GM13976 (cell line): ENCODE data around the gene MICAL1.
A peak's percentile ranks its signal among the peaks of the same experiment; 100 is the strongest.

Source experiments
- DNase-seq: peaks from one replicate; pipeline ENCODE4 v3.0.0; 2012; ENCODE audit warnings: low spot score
- in situ Hi-C: fragments of 300-500 bp; cut with MboI; formaldehyde crosslinking; loops from one replicate; pipeline ENCODE4 v1.12.0; 2022; ENCODE audit warnings: low sequenced_read_pairs, mixed read lengths, inconsistent platforms; ENCODE audit not compliant: unreplicated experiment
- TF ChIP-seq, protein P1 (sequence below): IDR thresholded peaks from 2 replicates; pipeline ENCODE4 v1.5.1; 2012; ENCODE audit warnings: borderline replicate concordance, mild to moderate bottlenecking; ENCODE audit not compliant: insufficient read depth; ENCODE audit errors: extremely low read depth, missing control alignments, control extremely low read depth

Gene MICAL1

DNA sequence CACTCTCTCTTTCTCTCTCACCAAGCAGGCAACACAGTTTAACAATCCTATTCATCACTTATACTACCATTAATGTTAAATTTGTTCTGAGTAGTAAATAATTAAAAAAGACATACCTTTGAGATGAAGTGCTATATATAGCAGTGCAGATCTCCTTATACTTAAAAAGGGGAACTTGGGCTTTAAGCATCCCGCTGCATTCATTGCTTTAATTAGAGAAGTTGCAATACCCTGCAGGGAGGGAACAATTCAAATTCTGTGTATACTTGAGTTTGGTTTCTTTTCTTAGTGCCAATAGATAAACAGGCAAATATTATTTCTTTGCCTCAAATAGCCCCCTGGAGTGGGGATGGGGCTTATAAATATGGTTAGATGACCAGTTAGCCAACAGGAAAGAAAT is 38.3 kb upstream of the MICAL1 start:
- no peak for DNase-seq
- in situ Hi-C loops, result no loop called here
- TF ChIP-seq, protein P1, sequence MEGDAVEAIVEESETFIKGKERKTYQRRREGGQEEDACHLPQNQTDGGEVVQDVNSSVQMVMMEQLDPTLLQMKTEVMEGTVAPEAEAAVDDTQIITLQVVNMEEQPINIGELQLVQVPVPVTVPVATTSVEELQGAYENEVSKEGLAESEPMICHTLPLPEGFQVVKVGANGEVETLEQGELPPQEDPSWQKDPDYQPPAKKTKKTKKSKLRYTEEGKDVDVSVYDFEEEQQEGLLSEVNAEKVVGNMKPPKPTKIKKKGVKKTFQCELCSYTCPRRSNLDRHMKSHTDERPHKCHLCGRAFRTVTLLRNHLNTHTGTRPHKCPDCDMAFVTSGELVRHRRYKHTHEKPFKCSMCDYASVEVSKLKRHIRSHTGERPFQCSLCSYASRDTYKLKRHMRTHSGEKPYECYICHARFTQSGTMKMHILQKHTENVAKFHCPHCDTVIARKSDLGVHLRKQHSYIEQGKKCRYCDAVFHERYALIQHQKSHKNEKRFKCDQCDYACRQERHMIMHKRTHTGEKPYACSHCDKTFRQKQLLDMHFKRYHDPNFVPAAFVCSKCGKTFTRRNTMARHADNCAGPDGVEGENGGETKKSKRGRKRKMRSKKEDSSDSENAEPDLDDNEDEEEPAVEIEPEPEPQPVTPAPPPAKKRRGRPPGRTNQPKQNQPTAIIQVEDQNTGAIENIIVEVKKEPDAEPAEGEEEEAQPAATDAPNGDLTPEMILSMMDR, result no peak

DNA sequence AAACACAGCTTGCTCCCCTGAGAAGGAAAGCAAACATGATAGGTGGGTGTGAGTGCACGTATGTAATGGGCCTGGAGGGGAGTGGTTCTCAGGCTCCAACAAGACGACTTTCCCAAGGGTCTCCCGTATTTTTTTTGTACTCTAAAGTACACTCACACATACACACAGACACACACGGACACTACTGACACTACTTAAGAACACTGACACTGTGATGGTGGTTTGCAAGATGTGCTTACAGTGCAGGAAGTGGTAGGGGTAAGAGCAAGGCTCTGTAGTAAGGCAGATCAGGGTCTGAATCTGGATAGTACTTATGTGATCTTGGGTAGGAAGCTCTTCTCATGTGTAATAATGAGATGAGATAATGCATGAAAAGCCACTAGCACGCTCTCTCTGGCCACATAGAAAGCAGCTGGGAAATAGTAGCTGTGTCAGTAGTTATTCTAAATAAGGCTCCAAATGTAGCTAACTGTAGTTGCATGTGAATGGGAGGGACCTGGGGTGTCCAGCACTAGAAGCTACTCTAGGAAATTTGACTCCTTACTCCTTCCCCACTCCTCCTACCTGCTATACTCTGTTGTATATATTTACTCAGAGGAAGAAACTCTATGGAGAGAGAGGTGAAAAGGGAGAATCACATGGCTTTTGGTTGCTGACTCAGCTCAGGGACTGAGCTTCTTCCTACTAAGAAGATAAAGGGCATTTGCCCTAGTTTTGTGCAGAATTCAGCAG is 35.8 kb upstream of the MICAL1 start:
- in situ Hi-C loops, result no loop called here
- peak; percentile 49 for DNase-seq
- TF ChIP-seq, protein P1, result no peak

DNA sequence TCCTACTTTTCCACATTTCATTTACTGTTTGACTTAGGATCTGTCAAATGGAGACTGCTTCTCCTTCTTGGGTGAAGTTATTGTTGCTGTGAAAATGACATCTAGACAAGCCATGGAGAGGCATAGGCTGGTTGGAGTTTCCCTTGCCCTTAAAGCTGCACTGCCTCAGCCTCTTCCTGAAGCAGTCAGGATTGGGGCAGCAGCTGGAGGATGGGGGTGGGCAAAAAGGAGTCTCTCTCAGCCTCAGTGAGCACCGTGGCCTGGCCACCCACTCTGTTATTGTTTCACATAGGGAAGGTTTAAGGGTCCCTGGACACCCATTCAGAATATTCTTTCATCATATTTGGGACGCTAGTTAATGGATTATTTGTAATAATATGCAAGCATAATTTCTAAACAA is 35.1 kb upstream of the MICAL1 start:
- DNase-seq, result no peak
- in situ Hi-C loops, result no loop called here
- TF ChIP-seq, protein P1, result no peak

DNA sequence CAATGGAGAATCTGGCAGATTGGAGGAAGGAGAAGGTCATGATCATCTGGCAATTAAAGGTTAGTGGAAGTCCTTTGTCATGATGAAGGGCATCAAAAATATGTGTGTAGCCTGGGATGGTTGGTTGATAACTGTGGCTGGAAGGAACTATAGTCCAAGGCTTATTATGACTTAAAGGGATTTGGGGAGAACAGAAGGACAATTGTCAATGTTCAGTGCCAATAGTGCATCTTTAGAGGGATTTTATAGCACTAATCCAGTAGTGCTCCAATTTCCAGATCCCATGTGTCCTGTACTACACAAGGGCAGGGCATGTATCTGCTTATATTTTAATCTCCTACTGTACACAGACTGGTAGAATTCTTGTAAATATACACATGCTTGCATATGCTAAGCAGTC is 32.4 kb upstream of the MICAL1 start:
- in situ Hi-C loops, result no loop called here
- TF ChIP-seq, protein P1, result no peak
- no peak for DNase-seq

DNA sequence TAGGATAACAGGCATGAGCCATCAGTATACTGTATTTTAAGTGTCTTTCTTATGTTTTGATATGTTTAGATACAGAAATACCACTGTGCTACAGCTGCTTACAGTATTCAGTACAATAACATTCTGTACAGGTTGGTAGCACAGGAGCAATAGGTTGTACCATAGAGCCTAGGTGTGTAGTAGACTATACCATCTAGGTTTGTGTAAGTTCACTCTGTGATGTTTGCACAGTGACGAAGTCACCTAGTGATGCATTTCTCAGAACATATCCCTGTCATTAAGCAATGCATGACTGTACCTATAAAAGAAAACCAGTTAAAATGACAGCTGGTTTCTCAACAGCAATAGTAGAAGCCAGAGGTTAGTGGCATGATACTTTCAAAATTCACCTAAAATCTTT is 30.5 kb upstream of the MICAL1 start:
- in situ Hi-C loops, result no loop called here
- TF ChIP-seq, protein P1, result no peak
- DNase-seq, result no peak

DNA sequence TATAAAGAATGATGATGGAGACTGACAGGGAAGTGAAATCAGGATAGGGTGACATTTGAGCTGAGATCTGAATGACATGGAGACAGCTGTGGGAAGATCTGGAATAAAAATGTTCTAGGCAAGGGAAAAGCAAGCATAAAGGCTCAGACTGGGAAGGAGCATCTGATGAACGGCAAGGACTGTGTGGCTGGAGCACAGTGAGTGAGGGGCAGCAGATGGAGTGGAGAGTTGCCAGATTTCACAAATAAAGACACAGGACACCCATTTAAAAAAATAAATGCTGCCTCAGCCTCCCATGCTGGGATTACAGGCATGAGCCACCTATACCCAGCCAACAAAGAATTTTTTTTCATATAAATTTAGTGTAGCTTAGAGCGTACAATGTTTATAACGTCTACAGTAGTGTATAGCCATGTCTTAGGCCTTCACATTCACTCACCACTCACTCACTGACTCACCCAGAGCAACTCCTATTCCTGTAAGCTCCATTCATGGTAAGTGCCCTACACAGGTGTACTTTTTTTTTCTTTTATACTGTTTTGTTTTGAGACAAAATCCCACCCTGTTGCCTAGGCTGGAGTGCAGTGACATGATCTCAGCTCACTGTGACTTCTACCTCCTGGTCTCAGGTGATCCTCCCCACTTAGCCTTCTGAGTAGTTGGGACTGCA is 29.8 kb upstream of the MICAL1 start:
- TF ChIP-seq, protein P1, result no peak
- DNase-seq, result no peak
- in situ Hi-C loops, result no loop called here
